CD4-positive, alpha-beta T cell treated with Interleukin-2 at 100 ng/mL for 4 hours (primary cell): ENCODE results near the gene NPY2R.

ENCODE experiments used
- DNase-seq: peaks from one replicate; pipeline ENCODE4 v3.0.0-alpha.2; 2020; ENCODE audit warnings: low spot score

NPY2R gene, protein sequence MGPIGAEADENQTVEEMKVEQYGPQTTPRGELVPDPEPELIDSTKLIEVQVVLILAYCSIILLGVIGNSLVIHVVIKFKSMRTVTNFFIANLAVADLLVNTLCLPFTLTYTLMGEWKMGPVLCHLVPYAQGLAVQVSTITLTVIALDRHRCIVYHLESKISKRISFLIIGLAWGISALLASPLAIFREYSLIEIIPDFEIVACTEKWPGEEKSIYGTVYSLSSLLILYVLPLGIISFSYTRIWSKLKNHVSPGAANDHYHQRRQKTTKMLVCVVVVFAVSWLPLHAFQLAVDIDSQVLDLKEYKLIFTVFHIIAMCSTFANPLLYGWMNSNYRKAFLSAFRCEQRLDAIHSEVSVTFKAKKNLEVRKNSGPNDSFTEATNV

GRCh38 chr4:155208258-155209054 is at the start of gene NPY2R:
Gene NPY2R (plus strand): TSS chr4:155208636. CDS start chr4:155213940, 5,304 bp downstream.
- DNase-seq: no peak

DNA sequence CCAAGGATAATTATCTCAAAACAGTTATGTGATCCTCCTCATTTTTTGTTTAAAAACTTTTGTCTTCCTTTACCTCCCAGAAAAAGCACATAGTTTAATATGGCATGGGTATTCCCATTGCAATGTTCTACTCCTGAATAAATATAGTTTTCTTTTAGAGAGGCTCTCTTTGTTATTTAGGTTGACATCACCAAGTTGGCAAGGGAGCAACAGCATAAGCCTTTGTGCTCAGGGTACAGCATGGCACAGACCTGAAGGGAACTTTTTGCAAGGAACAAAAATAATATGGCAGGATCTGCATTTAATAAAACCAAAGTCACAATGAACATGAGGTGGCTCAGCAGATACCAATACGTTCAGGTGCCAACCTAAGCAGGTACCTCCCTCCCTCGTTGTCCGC is 47.1 kb upstream of the NPY2R start:
- no peak for DNase-seq

DNA sequence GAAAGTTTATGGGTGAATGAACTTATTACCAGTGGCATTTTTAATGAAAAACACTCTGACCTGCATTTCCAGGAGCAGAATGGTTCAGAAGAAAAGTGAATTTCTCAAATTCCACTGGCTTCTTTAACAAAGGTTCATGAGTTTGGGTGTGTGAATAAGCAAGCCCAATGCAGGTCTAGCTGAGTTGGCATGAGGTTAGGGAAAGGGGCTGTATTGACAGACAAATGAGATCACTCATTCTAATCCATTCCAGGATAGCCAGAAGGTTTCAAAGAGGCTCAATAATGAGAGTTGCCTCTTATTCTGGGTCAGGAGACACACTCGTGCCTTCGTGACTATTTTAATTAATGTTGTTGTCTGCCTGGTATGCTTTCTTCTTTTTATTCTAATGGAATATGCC is 43.7 kb upstream of the NPY2R start:
- no peak for DNase-seq

DNA sequence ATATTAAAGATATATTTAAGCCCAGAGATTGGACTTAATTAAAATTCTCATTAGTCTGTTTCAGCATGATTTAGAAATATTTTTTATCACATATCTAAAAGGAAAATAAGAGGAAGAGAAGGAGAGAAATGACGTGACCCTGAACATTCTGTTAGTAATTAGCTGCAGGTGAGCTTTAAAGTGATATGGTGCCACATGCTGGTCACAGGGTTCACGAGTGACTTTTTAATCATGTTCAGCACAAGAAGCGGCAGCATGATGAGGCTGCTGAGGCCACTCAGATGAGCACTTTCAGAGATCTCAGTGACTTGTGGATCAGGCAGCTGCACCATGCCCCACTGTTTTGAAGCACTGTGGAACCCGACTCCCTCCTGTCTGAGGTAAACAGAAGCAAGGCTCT is 37.9 kb upstream of the NPY2R start:
- no peak for DNase-seq

GRCh38 chr4:155173371-155173770 is 35.1 kb upstream of the NPY2R start:
- no peak for DNase-seq

DNA sequence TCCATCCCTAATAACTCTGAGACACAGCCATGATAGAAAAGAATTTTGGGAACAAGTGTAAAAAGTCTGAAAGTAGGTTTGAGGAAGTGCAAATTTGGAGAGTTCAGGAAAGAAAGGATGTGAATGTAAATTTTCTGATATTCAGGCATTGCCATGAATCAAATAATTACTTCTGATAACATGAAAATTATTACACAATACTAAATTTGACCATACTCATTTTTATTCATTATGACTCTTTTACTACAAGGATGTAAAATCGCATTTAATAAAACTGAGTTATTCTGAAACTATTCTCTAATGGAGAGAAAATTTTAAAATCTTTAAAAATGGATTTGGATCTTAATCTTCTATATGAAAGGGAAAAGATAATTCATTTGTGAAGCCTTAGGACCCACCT is 33.8 kb upstream of the NPY2R start:
- no peak for DNase-seq

DNA sequence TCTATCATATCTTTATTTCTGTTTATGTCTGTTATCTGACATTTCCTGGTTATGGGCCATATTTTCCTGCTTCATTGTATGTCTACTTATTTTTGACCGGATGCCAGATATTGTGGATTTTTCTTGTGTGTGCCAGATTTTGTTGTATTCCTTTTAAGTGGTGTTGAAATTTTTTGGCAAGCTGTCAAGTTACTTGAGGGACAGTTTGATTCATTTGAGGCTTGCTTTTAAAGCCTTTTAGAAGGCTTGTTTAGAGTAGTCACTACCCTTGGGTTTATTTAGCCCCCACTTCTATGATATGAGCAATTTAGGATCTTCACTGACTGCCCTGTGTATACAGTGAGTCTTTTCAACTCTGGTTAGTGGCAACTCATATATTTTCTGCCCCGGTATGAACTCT is 29.2 kb upstream of the NPY2R start:
- no peak for DNase-seq

GRCh38 chr4:155186972-155187371 is 21.5 kb upstream of the NPY2R start:
- no peak for DNase-seq

- no peak for DNase-seq
Measured at GRCh38 chr4:155187989-155188388, 20.4 kb upstream of the NPY2R start.

DNA sequence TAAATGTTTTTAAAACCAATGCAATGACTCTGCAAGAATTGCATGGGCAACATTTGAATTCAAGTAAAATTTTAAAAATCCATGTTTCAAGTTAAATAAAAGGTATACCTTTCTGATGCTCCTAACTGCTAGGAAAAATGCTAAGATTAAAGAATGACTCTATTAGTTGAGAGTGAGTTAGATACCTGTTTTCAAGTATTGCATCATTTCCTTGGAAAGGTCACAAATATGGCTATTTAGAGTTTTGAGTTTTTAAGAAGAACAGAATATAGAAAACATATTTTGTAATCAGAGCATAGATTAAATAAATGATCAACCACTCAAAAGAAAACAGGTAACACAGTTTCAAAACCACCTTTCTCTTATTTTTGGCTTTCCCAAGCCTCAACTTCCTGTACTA is 18.3 kb upstream of the NPY2R start:
- DNase-seq: no peak

DNA sequence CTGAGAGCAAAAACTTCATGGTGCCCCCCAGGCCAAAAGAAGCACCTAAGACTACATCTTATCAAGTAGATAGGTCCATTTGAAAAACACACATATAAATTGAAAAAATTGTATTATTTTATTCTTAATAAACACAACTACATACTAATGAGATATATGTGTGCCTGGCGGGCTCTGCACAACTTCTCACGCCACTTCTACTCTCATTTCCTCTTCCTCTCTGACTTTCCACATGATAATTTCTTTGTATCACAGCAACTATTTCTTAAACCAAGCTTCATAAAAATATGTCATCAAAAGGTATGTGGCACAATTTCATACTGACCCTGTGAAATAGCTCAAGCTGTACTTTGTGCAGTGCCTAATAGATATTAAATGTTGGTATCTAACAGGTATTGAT is 10.7 kb upstream of the NPY2R start:
- no peak for DNase-seq

DNA sequence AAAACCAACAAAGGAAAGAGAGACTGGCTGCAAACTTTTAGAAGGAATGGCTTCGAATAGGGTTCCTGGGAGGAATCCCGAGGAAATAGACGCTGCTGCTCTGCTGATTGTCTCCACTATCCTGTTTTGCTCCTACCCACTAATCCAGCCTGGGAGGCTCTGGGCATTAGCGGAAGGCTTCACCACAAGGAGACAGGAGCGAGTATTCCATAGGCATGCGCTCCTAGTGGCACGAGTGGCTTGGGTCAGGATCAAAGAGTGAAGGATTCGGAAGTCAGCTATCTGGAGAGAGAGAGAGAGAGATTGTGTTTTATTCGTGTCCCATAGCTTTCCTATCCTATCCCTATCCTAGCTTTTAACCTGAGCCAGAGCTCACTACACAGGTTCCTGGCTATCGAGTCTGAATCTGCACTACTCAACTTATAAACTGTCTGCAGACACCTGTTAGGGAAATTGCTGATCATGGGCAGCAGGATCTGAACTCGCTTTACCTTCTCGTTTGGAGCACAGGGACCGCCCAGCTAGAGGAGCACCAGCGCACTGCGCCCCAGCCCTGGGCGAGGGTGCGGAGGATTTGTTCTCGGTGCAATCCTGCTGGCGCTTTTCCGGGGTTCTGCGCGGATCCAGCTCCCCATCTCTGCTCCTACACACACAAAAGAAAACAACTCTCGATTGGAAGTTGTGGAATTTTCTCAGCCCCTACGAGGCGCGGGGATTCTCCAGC is 740 bp upstream of the NPY2R start:
- DNase-seq: no peak

DNA sequence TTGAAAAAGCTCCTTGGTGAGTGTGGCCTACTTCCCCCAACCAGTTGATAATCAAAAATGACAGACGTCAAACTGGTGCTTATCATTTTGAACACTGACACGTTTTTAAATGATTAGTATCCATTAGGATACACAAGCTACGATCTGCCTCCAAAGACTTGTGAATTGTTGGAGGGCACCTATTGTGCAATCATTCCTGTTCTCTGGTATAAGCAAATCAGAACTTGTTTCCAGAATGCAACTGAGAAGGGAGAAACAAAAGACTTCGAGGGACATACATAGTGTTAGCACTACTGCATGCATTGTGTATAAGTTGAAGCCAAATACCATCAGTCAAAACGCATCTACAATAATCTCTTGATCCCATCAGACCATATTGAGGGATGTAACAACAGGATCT is 11.6 kb downstream of the NPY2R start:
- DNase-seq: no peak

DNA sequence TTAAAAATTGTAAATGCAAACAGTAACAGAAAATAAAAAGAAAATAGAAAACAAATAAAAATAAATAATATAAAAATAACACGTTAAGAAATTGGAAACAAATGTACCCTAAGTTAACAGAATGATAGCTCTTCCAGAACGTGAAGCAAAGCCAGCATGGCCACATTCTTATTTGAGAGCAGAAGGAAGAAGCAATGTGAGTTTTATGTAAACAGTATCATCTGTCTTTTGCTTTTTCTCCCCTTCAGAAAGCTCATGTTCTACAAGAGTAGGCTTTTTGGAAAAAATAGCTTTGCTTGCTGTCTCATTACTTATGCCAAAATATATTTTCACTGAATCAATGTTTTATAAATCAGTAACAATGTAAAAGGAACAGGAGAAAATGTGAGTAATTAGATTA is 18.7 kb downstream of the NPY2R start:
- DNase-seq: no peak

- no peak for DNase-seq
Measured at GRCh38 chr4:155228713-155229112, 20.3 kb downstream of the NPY2R start.

GRCh38 chr4:155232432-155232831 is 24.0 kb downstream of the NPY2R start:
- DNase-seq: no peak

DNA sequence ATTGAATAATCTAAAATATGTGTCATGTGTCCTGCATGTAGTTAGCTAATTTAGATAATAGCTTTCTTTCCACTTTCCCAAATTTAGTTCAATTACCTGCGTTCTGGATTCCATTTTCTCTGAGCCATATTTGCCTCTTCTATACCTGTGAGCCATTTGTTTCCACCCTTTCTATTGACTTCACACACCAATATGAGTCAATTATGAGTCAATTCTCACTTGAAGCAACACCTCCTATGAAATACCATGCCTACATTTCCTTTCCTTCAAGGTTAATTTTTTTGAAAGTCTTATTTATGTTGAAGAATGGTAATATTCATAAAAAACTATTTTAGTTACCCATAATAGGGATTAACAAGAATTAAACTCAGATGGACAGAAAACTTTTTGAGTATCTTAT is 25.8 kb downstream of the NPY2R start:
- DNase-seq: no peak

DNA sequence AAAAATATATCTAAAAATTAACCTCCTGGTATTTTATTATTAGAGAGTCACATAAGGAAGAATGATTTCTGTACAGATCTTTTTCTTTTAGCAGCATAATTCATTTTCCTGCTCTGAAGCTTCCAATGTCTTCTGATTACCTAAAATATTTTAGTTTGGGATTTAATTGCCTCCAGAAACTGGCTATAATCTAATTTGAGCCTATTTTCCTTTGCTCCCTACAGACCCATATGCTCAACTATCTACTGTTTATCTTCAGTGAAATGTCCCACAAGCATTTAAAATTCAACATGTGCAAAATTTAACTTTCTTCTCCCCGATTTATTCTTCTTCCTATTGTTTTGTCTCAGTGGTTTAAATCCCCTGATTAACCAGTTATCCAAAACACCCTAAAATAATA is 29.1 kb downstream of the NPY2R start:
- DNase-seq: no peak

- no peak for DNase-seq
Measured at GRCh38 chr4:155241225-155241624, 32.8 kb downstream of the NPY2R start.

DNA sequence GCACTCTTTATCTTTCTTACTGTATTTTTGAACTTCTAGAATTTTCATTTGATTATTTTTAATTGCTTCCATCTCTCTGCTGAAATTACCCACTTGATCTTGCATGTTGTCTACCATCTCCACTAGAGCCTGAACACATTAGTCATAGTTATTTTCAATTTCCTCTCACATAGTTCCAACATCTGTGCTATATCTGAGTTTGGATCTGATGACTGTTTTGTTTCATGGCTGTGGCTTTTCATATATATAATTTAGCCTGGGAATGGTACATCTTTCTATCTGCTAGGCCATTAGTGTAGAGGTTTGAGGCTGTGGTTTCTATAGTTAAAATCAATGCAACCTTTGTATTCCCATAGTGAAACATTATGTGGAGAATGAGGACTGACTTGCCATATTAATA is 33.2 kb downstream of the NPY2R start:
- no peak for DNase-seq

- DNase-seq: no peak
Measured at GRCh38 chr4:155245105-155245504, 36.7 kb downstream of the NPY2R start.

- DNase-seq: no peak
Measured at GRCh38 chr4:155248002-155248896, 39.8 kb downstream of the NPY2R start.
